ENCODE data around the gene TOP2B. TPM values are rescaled to one million over a fixed set of nuclear protein-coding genes. Genes with fewer than 3 reads are reported as not detected.

Gene TOP2B
- total and polyA plus RNA-seq, 2 donors (not counting 1 experiment from before 2014, with no cell fraction given), result 56.2 to 71.2 TPM

DNA sequence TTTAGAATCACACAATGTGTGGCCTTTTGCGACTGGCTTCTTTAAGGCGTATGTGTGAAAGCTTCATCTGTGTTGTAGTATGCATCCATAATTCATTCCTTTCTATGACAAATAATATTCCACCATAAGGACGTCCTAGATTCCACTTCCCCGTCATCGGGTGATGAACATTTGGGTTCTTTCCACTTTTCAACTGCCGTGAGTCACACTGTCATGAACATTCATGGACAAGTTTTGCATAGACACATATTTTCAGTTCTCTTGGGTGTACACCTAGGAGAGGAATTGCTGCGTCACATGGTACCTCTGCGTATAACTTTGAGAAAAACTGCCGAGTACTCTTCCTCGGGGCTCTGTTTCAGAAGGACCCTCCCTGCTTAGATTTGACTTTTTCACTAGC, 97.3 kb downstream of the TOP2B start:
- Histone ChIP-seq H3K79me2 (ENCODE audit: control insufficient read depth, insufficient read depth, low read length) (no peaks in the 10 kb centered on the region), H3K27ac (ENCODE audit: insufficient read depth, low read length) (no peak overlapping the region), H3K27me3 (ENCODE audit: control insufficient read depth, insufficient read depth, low read length) (no peaks in the 10 kb centered on the region), H3K4me3 (replicated peaks in 1 of 4; ENCODE audit: control extremely low read depth in 1 of 4, insufficient read depth in 1 of 4, low read depth in 3 of 4, low read length in 4 of 4) (no peak overlapping the region), H3K9me3 (ENCODE audit: control insufficient read depth, insufficient read depth, low read depth, low read length) (no peaks in the 10 kb centered on the region), H3K36me3 (ENCODE audit: control insufficient read depth, insufficient read depth, low read length) (no peaks in the 10 kb centered on the region), H4K20me1 (ENCODE audit: control insufficient read depth, extremely low read depth, insufficient read depth, low read length) (no peaks in the 10 kb centered on the region), H3K4me1 (ENCODE audit: control insufficient read depth, extremely low read depth, insufficient read depth, low read length) (no peaks in the 10 kb centered on the region), H3K9ac (ENCODE audit: insufficient read depth, low read length) (no peak overlapping the region), H2AFZ (ENCODE audit: low read length) (no peak overlapping the region), H3K4me2 (ENCODE audit: extremely low read depth, insufficient read depth, low read length) (no peak overlapping the region)
- no peak for TF ChIP-seq EZH2 (IDR thresholded peaks at IDR 0.05; ENCODE audit: low read length, missing control alignments)
- TF ChIP-seq, protein P1, sequence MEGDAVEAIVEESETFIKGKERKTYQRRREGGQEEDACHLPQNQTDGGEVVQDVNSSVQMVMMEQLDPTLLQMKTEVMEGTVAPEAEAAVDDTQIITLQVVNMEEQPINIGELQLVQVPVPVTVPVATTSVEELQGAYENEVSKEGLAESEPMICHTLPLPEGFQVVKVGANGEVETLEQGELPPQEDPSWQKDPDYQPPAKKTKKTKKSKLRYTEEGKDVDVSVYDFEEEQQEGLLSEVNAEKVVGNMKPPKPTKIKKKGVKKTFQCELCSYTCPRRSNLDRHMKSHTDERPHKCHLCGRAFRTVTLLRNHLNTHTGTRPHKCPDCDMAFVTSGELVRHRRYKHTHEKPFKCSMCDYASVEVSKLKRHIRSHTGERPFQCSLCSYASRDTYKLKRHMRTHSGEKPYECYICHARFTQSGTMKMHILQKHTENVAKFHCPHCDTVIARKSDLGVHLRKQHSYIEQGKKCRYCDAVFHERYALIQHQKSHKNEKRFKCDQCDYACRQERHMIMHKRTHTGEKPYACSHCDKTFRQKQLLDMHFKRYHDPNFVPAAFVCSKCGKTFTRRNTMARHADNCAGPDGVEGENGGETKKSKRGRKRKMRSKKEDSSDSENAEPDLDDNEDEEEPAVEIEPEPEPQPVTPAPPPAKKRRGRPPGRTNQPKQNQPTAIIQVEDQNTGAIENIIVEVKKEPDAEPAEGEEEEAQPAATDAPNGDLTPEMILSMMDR (conservative IDR thresholded peaks at IDR 0.05 in 1 of 2, IDR thresholded peaks at IDR 0.05 in 1 of 2; ENCODE audit: low read depth in 1 of 2, low read length in 2 of 2), result no peak
- peak in 1 of 2 donors; percentile 65 for DNase-seq (ENCODE audit: low read depth in 2 of 2)

DNA sequence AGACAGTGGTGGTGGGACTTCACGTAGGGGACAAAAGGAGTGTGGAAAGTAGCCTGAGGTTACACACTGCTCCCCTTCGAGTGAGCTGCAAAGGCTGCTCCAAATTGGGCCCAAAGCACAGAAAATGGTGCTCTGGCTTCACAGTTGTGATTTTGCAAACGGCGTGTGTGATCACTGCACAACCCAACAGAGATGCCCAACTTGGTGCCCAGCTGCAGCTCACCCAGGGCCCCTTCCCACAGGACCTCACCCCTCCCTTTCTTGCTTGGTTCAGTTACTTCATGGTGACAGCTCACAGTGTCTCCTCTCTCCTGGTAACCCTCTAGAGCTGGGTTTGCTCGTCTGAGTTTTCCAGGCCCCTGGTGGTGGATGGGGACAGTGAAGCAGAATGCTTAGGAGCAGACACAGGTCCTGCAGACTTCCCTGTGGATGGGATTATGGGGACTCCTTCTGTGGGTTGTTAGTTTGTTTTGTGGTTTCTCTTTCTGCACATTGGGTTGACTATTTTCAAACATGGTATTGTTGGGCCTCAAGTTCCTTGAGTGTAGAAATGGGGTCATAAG, 98.3 kb downstream of the TOP2B start:
- H3K4me1 ChIP-seq (ENCODE audit: control insufficient read depth, extremely low read depth, insufficient read depth, low read length), result no peaks in the 10 kb centered on the region
- no peaks in the 10 kb centered on the region for H3K27me3 ChIP-seq (ENCODE audit: control insufficient read depth, insufficient read depth, low read length)
- H3K9me3 ChIP-seq (ENCODE audit: control insufficient read depth, insufficient read depth, low read depth, low read length), result no peaks in the 10 kb centered on the region
- no peak overlapping the region for H3K4me3 ChIP-seq (replicated peaks in 1 of 4; ENCODE audit: control extremely low read depth in 1 of 4, insufficient read depth in 1 of 4, low read depth in 3 of 4, low read length in 4 of 4)
- no peaks in the 10 kb centered on the region for H3K36me3 ChIP-seq (ENCODE audit: control insufficient read depth, insufficient read depth, low read length)
- no peak overlapping the region for H3K4me2 ChIP-seq (ENCODE audit: extremely low read depth, insufficient read depth, low read length)
- no peaks in the 10 kb centered on the region for H3K79me2 ChIP-seq (ENCODE audit: control insufficient read depth, insufficient read depth, low read length)
- no peak for DNase-seq (ENCODE audit: low read depth in 2 of 2)
- no peak overlapping the region for H3K27ac ChIP-seq (ENCODE audit: insufficient read depth, low read length)
- H4K20me1 ChIP-seq (ENCODE audit: control insufficient read depth, extremely low read depth, insufficient read depth, low read length), result no peaks in the 10 kb centered on the region
- TF ChIP-seq EZH2 (IDR thresholded peaks at IDR 0.05; ENCODE audit: low read length, missing control alignments), result no peak
- TF ChIP-seq, protein P1 (conservative IDR thresholded peaks at IDR 0.05 in 1 of 2, IDR thresholded peaks at IDR 0.05 in 1 of 2; ENCODE audit: low read depth in 1 of 2, low read length in 2 of 2), result peak in 1 of 2 donors; percentile 7
- H2AFZ ChIP-seq (ENCODE audit: low read length), result no peak overlapping the region
- H3K9ac ChIP-seq (ENCODE audit: insufficient read depth, low read length), result no peak overlapping the region

DNA sequence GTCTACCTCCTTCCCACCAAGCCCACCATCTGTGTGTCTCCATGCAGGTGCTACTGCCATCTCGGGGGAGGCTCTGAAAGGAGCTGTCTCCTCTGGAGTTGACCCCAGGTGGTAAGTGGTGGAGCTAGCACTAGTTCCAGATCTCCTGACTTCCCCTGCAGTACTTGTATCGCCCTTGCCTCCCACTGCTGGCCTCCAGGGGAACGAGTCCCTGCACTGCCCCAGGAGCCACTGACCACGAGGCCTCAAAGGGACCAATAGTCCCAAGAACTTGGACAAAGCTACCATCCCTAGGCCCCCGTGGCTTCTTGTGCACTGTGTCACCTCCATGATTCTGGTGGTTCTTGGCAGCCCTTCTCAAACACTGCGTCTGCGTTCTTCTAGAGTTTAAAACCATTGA, 98.9 kb downstream of the TOP2B start:
- Histone ChIP-seq H4K20me1 (ENCODE audit: control insufficient read depth, extremely low read depth, insufficient read depth, low read length) (no peaks in the 10 kb centered on the region), H3K27me3 (ENCODE audit: control insufficient read depth, insufficient read depth, low read length) (no peaks in the 10 kb centered on the region), H3K36me3 (ENCODE audit: control insufficient read depth, insufficient read depth, low read length) (no peaks in the 10 kb centered on the region), H3K9me3 (ENCODE audit: control insufficient read depth, insufficient read depth, low read depth, low read length) (no peaks in the 10 kb centered on the region), H3K79me2 (ENCODE audit: control insufficient read depth, insufficient read depth, low read length) (no peaks in the 10 kb centered on the region), H2AFZ (ENCODE audit: low read length) (no peak overlapping the region), H3K9ac (ENCODE audit: insufficient read depth, low read length) (no peak overlapping the region), H3K27ac (ENCODE audit: insufficient read depth, low read length) (no peak overlapping the region), H3K4me2 (ENCODE audit: extremely low read depth, insufficient read depth, low read length) (no peak overlapping the region), H3K4me3 (replicated peaks in 1 of 4; ENCODE audit: control extremely low read depth in 1 of 4, insufficient read depth in 1 of 4, low read depth in 3 of 4, low read length in 4 of 4) (no peak overlapping the region), H3K4me1 (ENCODE audit: control insufficient read depth, extremely low read depth, insufficient read depth, low read length) (no peaks in the 10 kb centered on the region)
- DNase-seq (ENCODE audit: low read depth in 2 of 2), result no peak
- TF ChIP-seq EZH2 (IDR thresholded peaks at IDR 0.05; ENCODE audit: low read length, missing control alignments), result no peak
- TF ChIP-seq, protein P1 (conservative IDR thresholded peaks at IDR 0.05 in 1 of 2, IDR thresholded peaks at IDR 0.05 in 1 of 2; ENCODE audit: low read depth in 1 of 2, low read length in 2 of 2), result no peak
